ENCODE measurements around the gene KIF17.

GRCh38 chr1:20708891-20709290 lies 8.9 kb downstream of the KIF17 start:
- TF ChIP-seq POLR2AphosphoS5 (IDR thresholded peaks at IDR 0.05; ENCODE audit: borderline replicate concordance, low read depth, low read length): no peak
- TF ChIP-seq EZH2 (IDR thresholded peaks at IDR 0.05): no peak

Data from SK-N-MC (cell line).